Fibroblast of pulmonary artery (primary cell): Measurements from ENCODE around the gene BLM.

Source experiments
- DNase-seq: peaks from one replicate; pipeline ENCODE4 v3.0.0-alpha.2; 2010; ENCODE audit warnings: low read depth
- H3K4me3 ChIP-seq: replicated peaks from 2 replicates; pipeline ENCODE4 v1.5.1; 2011; ENCODE audit warnings: low read depth, mild to moderate bottlenecking, control low read depth, low read length, moderate library complexity
- CTCF ChIP-seq: IDR thresholded peaks from 2 replicates; pipeline ENCODE4 v1.5.1; 2011; ENCODE audit warnings: mild to moderate bottlenecking, control low read depth, low read length, inconsistent platforms; ENCODE audit errors: missing control alignments

The BLM gene

GRCh38 chr15:90817117-90818057 lies 100.2 kb downstream of the BLM start:
- H3K4me3 ChIP-seq = no peak overlapping the region
- DNase-seq = no peak
- TF ChIP-seq CTCF = no peak

GRCh38 chr15:90818251-90819210 lies 101.4 kb downstream of the BLM start:
- no peak for DNase-seq
- H3K4me3 ChIP-seq = no peak overlapping the region
- TF ChIP-seq CTCF = peak; percentile 19

GRCh38 chr15:90819390-90819789 lies 102.2 kb downstream of the BLM start:
- no peak for DNase-seq
- no peak for TF ChIP-seq CTCF
- no peak overlapping the region for H3K4me3 ChIP-seq

GRCh38 chr15:90819850-90820249 lies 102.7 kb downstream of the BLM start:
- no peak for TF ChIP-seq CTCF
- no peak overlapping the region for H3K4me3 ChIP-seq
- no peak for DNase-seq

GRCh38 chr15:90820481-90820880 lies 103.3 kb downstream of the BLM start:
- DNase-seq = no peak
- no peak overlapping the region for H3K4me3 ChIP-seq
- no peak for TF ChIP-seq CTCF

GRCh38 chr15:90822204-90822955 lies 105.2 kb downstream of the BLM start:
- DNase-seq = no peak
- no peak for TF ChIP-seq CTCF
- H3K4me3 ChIP-seq = no peak overlapping the region
